GM21529 (cell line): ENCODE measurements around the gene SHISA5.

Experiments used
- ATAC-seq: cut with Tn5 transposase; IDR thresholded peaks from one replicate; pipeline ENCODE4 v1.9.1; 2021; ENCODE audit not compliant: unreplicated experiment

SHISA5 gene

DNA sequence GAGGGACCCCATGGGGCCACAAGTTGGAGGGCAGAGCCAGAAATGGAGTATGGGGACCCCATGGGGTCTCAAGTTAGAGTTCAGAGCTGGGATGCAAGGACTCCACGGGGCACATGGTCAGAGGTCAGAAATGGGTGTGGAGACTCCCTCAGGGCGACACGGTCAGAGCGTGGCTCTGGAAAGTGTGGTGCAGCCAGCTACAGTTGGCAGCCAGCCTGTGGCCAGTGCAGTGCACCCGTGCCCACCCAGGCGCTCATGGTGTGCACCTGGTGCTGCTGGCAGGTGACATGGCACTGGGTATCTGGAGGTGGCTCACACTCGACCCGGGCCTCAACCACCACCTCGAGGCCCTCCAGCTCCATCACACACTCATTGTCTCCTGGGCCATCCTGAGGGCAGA, 85.3 kb downstream of the SHISA5 start:
- ATAC-seq, result no peak

DNA sequence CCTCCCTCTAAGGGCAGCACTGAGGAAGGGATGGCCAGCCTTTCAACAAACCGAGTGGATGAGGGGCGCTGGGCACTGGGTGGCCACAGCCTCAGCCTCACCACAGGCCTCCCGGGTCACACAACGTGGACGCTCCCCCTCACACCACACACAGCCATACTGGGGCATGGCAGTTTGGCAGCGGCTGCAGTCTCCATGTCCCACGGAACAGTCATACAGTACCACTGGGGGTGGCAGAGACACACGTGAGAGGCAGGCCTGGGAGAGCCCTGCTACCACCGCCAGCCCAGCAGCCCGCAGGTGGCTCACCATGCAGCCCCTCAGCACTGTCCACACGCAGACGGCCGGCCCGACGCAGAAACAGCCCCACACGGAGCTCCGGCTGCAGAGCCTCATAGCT, 85.8 kb downstream of the SHISA5 start:
- no peak for ATAC-seq
